ENCODE measurements around the gene TRPM1.

DNA sequence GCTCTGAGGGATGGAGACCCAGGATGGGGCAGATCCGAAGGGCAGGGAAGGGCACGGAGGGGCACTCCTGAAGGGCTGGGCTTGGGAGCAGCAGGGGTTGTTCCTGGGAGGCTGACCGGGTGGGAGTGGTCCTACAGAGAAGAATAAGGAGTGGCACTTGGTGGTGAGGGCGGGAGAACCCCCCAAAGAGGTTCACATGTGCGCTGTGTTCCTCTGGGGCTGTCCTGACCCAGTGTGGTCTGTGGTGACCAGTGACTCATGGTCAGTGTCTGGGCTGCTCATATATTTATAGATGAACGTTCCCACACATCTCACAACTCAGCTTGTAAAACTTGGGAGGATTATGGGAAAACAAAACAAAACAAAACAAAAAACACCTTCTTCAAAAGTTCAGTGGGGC is 10.0 kb downstream of the TRPM1 start:
- TF ChIP-seq, protein P1, sequence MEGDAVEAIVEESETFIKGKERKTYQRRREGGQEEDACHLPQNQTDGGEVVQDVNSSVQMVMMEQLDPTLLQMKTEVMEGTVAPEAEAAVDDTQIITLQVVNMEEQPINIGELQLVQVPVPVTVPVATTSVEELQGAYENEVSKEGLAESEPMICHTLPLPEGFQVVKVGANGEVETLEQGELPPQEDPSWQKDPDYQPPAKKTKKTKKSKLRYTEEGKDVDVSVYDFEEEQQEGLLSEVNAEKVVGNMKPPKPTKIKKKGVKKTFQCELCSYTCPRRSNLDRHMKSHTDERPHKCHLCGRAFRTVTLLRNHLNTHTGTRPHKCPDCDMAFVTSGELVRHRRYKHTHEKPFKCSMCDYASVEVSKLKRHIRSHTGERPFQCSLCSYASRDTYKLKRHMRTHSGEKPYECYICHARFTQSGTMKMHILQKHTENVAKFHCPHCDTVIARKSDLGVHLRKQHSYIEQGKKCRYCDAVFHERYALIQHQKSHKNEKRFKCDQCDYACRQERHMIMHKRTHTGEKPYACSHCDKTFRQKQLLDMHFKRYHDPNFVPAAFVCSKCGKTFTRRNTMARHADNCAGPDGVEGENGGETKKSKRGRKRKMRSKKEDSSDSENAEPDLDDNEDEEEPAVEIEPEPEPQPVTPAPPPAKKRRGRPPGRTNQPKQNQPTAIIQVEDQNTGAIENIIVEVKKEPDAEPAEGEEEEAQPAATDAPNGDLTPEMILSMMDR (IDR thresholded peaks at IDR 0.05) = no peak
- TF ChIP-seq POLR2A (IDR thresholded peaks at IDR 0.05) = no peak
